ENCODE results near the gene USP31.

DNA sequence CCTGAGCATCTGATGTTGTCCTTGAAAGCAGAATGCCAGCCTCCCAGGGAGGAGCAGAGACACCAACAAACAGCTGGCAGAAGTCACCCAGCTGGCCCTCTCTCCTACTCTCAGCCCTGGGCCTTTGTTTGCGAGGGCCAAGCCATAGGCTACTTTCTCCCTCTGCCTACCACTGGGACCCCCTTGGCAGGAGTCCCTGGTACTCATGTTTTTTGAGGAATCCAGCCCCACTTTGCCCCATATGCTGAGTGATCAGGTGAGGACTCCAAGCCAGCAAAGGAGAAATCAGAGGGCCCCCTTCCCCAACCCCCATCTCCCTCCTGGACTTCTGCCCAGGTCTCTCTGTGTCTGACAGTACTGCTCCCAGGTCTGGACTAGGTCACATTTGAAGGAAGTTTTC, 121.9 kb downstream of the USP31 start:
- TF ChIP-seq EP300 (IDR thresholded peaks at IDR 0.05; ENCODE audit: borderline replicate concordance) (no peak), TAF1 (IDR thresholded peaks at IDR 0.05; ENCODE audit: low read depth) (no peak), RAD21 (IDR thresholded peaks at IDR 0.05; ENCODE audit: low read depth) (no peak), NFIC (IDR thresholded peaks at IDR 0.05) (no peak), CEBPB (IDR thresholded peaks at IDR 0.05) (no peak), CREB1 (IDR thresholded peaks at IDR 0.05; ENCODE audit: low read depth) (no peak), EGR1 (IDR thresholded peaks at IDR 0.05) (no peak), YY1 (IDR thresholded peaks at IDR 0.05; ENCODE audit: low read depth) (no peak), TEAD4 (IDR thresholded peaks at IDR 0.05) (no peak), ZBTB7A (IDR thresholded peaks at IDR 0.05; ENCODE audit: low read depth) (no peak), TCF12 (IDR thresholded peaks at IDR 0.05; ENCODE audit: low read depth) (no peak)
- TF ChIP-seq, protein P1, sequence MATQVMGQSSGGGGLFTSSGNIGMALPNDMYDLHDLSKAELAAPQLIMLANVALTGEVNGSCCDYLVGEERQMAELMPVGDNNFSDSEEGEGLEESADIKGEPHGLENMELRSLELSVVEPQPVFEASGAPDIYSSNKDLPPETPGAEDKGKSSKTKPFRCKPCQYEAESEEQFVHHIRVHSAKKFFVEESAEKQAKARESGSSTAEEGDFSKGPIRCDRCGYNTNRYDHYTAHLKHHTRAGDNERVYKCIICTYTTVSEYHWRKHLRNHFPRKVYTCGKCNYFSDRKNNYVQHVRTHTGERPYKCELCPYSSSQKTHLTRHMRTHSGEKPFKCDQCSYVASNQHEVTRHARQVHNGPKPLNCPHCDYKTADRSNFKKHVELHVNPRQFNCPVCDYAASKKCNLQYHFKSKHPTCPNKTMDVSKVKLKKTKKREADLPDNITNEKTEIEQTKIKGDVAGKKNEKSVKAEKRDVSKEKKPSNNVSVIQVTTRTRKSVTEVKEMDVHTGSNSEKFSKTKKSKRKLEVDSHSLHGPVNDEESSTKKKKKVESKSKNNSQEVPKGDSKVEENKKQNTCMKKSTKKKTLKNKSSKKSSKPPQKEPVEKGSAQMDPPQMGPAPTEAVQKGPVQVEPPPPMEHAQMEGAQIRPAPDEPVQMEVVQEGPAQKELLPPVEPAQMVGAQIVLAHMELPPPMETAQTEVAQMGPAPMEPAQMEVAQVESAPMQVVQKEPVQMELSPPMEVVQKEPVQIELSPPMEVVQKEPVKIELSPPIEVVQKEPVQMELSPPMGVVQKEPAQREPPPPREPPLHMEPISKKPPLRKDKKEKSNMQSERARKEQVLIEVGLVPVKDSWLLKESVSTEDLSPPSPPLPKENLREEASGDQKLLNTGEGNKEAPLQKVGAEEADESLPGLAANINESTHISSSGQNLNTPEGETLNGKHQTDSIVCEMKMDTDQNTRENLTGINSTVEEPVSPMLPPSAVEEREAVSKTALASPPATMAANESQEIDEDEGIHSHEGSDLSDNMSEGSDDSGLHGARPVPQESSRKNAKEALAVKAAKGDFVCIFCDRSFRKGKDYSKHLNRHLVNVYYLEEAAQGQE (IDR thresholded peaks at IDR 0.05; ENCODE audit: low read depth): no peak
- TF ChIP-seq, protein P2, sequence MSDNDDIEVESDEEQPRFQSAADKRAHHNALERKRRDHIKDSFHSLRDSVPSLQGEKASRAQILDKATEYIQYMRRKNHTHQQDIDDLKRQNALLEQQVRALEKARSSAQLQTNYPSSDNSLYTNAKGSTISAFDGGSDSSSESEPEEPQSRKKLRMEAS (IDR thresholded peaks at IDR 0.05): no peak
- TF ChIP-seq, protein P3, sequence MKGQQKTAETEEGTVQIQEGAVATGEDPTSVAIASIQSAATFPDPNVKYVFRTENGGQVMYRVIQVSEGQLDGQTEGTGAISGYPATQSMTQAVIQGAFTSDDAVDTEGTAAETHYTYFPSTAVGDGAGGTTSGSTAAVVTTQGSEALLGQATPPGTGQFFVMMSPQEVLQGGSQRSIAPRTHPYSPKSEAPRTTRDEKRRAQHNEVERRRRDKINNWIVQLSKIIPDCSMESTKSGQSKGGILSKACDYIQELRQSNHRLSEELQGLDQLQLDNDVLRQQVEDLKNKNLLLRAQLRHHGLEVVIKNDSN (IDR thresholded peaks at IDR 0.05): no peak
